Fibroblast of upper back skin (primary cell): Measurements from ENCODE around the gene DAGLA.

Source experiments
- DNase-seq: peaks from one replicate; pipeline ENCODE4 v3.0.0-alpha.2; 2013

The DAGLA gene

GRCh38 chr11:61712846-61713245, 32.7 kb downstream of the DAGLA start:
- DNase-seq: no peak

GRCh38 chr11:61713464-61713863, 33.3 kb downstream of the DAGLA start:
- no peak for DNase-seq

GRCh38 chr11:61713906-61714305, 33.7 kb downstream of the DAGLA start:
- no peak for DNase-seq

DNA sequence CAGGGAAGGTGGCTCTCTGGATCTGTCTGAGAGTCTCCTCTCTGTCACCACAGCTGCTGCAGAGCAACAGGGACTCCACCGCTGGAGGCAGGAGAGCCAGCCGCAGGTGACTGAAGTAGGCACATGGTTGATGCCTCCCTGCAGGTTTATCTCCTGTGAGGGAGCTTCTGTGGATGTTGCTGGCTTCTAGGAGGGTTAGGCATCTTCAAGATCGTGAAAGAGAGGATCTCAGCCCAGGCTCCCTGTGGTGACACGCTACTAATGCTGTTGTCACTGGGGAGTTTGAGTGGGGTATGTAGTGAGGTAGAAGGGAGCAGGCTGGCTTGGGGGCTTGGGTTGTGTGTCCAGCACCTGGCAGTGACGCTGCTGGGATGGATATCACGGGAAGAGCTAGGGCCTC, 34.1 kb downstream of the DAGLA start:
- no peak for DNase-seq

- no peak for DNase-seq
Measured at GRCh38 chr11:61714916-61715315, 34.7 kb downstream of the DAGLA start.

DNA sequence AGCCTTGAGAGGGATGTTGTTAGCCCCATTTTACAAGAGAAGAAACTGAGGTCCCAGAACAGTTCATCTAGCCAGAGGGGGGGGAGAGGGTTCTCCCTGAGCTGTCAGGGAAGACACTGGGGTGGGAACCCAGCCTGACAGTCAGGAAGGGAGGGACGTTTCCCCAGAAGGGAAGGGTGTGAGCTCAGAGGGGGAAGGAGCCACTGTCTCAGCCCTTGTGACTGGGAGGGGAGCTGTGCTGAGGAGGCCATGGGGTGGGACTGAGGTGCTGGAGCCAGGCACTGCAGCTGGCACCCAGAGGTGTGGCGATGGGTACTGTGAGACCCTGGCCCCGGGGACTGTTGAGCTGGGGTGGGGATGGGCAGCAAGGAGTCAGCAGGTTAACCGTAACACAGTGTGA, 35.7 kb downstream of the DAGLA start:
- DNase-seq: no peak

- no peak for DNase-seq
Measured at GRCh38 chr11:61716478-61717285, 36.5 kb downstream of the DAGLA start.

- DNase-seq: no peak
Measured at GRCh38 chr11:61717286-61718033, 37.3 kb downstream of the DAGLA start.

GRCh38 chr11:61718046-61718531, 37.9 kb downstream of the DAGLA start:
- DNase-seq: no peak

DNA sequence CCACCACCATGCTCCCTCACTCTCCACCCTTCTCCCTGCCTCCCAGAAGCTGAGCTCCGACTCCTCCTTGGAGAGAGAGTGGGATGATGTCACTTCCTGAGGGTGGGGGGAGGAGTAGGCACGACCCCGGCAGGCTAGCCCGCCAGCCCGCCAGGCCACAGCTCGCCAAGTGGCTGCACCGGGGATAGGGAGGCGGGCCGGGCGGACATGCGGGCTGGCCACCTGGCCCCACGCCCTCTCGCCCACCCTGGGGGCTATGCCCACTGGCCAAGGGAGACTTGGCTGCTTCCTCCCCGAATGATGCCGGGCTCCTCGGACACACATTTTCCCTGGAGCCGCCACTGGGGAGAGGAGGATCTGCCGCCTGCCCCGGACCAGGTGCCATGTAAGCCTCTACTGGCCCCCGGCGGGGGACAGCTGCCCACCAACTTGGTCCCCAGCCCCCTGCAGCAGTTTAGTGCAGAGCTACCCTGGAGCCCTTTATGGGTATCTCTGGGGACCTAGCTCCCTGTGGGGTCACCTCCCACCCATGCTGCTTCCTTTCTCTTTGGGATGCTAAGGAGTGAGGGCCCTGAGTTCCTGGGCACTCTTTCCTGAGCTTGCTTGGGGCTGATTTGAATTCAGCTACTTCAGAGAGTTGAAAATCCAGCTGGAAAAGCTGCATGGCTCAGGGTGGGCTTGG, 38.6 kb downstream of the DAGLA start:
- peak; percentile 82 for DNase-seq

- no peak for DNase-seq
Measured at GRCh38 chr11:61719978-61720377, 39.8 kb downstream of the DAGLA start.

GRCh38 chr11:61720597-61720996, 40.4 kb downstream of the DAGLA start:
- DNase-seq: no peak

DNA sequence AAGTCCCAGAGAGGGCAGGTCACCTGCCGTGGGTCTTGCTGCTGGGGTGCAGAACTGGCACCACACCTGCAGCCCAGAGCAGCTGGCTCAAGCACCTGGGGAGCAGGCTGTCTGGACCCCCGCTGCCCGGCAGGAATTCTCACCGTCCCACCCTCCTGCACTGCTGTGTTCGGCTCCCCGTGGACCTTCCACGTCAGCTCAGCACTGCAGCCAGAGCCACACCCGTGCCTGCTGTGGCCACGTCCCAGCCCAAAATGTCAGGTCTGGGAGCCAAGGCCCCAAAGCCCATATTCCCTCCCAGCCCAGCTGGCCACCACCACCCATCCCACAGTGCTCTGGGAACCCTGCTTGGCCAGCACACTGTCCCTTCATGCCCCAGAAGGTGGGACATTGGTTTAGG, 44.2 kb downstream of the DAGLA start:
- DNase-seq: no peak

GRCh38 chr11:61725781-61726231, 45.6 kb downstream of the DAGLA start:
- DNase-seq: peak; percentile 21

DNA sequence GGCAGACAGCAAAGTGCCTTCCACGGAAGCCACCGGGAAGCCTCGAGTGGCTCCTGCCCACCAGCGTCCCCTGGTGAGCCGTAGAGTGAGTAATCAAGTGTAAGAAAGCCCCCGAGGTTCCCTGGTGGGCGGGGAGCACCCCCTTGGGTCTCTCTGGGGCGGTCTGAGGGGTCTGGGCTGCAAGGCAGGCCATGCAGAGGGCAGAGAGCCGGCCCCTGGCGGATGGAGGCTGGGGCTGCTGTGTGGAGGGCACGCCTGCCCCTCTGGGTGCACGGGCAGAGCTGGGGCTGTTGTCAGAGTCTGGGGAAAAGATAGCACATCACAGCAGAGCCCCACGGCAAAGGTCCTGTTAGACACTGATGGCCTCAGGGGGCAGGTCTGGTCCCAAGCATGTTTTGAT, 46.6 kb downstream of the DAGLA start:
- no peak for DNase-seq

- no peak for DNase-seq
Measured at GRCh38 chr11:61727401-61727811, 47.2 kb downstream of the DAGLA start.

DNA sequence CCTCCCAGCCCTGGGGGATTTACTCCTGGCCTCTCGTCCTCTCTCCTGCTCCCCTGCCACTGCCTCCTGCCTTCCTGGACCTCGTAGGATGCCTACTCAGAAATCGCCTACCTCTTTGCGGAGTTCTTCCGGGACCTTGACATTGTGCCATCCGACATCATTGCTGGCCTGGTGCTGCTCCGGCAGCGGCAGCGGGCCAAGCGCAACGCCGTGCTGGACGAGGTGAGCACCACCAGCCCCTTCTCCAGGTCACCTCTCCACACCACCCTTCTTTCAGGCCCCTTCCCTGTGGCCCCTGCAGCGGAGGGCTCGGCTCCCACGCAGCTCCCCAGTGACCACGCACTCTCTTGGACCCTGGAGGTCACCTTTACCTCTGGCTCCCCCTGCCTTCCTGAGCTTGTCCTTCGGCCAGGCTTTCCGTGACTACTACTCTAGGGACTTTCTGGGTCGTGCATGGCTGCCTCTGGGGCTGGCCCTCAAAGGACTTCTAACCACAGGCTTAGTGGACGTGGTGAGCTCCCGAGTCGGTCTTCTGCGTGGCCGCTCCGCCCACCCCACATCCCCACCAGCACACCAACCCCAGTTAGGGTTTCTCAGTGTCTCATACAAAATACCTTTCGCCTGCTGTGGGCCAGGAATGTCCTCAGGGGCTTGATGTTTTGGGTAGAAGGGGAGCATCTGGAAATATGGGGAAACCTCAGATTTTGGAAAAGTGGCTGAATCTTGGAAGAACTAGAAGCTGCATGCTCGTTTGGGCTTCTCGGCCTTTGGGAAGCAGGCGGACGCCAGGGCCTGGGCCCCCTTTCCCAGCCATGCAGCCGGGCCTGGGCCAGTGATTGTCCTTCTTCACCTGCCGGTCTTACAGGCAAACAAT, 48.1 kb downstream of the DAGLA start:
- DNase-seq: no peak

- DNase-seq: peak; percentile 10
Measured at GRCh38 chr11:61728940-61729219, 48.7 kb downstream of the DAGLA start.

- no peak for DNase-seq
Measured at GRCh38 chr11:61730240-61730994, 50.2 kb downstream of the DAGLA start.

DNA sequence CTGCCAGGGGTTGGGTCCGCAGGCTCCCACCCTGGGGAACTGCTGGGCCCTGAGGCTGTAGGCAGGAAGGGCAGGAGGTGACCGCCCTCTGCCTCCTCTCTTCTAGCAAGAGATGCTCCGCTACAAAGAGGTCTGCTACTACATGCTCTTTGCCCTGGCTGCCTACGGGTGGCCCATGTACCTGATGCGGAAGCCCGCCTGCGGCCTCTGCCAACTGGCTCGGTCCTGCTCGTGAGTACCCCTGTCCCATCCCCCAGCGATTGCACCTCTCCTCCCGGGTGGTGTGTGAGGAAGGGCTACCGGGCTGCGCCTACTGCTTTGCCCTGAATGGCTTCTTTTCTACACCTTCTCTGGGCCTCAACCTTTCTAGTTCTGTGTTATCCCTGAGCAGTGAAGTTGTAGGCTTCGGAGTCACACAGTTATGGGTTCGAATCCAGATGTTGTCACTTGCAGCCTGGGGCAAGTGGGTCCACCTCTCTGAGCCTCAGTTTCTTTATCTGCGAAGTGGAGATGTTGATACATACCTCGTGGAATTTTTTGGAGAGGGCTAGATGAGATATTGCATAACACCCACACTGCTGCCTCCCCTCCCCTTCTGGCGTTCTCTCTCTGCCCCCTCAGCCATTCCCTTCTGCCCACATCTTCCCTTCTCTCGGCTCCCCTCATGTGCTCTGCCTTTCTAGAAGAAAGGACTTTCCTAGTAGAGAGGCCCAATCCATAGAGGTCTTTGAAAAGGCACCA, 51.2 kb downstream of the DAGLA start:
- no peak for DNase-seq
